Stomach (tissue), 4 donors: ENCODE results near the gene COL19A1.

Experiments
- CTCF ChIP-seq, 7 experiments: fragments of 450-650 bp in 4 of 7; fragments of 200-600 bp in 3 of 7; sonication (generic) in 3 of 7; IDR thresholded peaks; one replicate each; pipeline ENCODE4 v1.5.1; 2016 to 2019; ENCODE audit warnings: antibody characterized with exemption in 7 of 7, control low read depth in 2 of 7, mild to moderate bottlenecking in 1 of 7
- POLR2AphosphoS5 ChIP-seq, 3 donors: sonication (generic); formaldehyde crosslinking; IDR thresholded peaks; one replicate each; pipeline ENCODE4 v1.6.1; 2016; ENCODE audit warnings: antibody characterized with exemption in 3 of 3

DNA sequence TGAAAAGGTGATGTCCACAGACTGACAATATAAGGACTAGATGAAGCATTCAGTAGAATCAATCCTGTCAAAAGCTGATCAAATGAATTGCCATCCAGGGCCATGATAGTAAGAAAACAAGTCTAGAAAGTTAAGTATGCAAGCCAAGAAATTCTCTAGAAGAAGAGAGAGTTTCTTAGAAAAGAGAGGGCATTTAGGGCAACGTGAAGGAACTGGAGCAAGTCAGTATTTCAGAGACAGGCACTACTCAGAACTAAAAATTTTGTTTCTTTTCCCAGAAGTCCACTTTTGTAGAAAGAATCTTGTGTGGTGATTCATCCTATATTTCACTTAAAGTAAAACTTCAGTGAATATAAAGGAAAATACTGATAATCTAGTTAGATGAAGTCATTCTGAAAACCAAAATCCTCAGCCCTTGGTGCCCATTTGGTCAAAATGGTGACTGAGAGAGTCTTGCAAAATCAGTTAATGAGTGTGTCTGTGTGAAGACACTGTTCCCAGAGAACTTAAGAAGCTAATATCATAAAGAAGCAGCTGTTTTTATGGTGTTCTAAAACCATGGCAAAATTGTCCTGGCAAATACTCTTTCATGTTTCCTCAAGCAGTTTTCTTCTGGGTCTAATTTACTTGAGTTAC is 82.2 kb downstream of the COL19A1 start:
- TF ChIP-seq POLR2AphosphoS5 (IDR thresholded peaks at IDR 0.05) (no peak), CTCF (IDR thresholded peaks at IDR 0.05) (no peak)
